HG03039 (cell line): ENCODE measurements around the gene LRP10.
"Not testable (repeated sequence)": the region's sequence is repeated elsewhere in the genome, so short reads cannot be mapped to it uniquely, and the experiment has no call there.

ENCODE experiments used
- ATAC-seq: cut with Tn5 transposase; IDR thresholded peaks from one replicate; pipeline ENCODE4 v1.9.1; 2021; ENCODE audit warnings: mild to moderate bottlenecking, moderate library complexity; ENCODE audit not compliant: unreplicated experiment

The LRP10 gene, protein sequence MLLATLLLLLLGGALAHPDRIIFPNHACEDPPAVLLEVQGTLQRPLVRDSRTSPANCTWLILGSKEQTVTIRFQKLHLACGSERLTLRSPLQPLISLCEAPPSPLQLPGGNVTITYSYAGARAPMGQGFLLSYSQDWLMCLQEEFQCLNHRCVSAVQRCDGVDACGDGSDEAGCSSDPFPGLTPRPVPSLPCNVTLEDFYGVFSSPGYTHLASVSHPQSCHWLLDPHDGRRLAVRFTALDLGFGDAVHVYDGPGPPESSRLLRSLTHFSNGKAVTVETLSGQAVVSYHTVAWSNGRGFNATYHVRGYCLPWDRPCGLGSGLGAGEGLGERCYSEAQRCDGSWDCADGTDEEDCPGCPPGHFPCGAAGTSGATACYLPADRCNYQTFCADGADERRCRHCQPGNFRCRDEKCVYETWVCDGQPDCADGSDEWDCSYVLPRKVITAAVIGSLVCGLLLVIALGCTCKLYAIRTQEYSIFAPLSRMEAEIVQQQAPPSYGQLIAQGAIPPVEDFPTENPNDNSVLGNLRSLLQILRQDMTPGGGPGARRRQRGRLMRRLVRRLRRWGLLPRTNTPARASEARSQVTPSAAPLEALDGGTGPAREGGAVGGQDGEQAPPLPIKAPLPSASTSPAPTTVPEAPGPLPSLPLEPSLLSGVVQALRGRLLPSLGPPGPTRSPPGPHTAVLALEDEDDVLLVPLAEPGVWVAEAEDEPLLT

GRCh38 chr14:22871224-22872032, at the start of gene LRP10:
Gene LRP10, plus strand, starts transcription at chr14:22871740. Its CDS starts 564 bp downstream, at chr14:22872304.
- ATAC-seq, result peak; percentile 67

DNA sequence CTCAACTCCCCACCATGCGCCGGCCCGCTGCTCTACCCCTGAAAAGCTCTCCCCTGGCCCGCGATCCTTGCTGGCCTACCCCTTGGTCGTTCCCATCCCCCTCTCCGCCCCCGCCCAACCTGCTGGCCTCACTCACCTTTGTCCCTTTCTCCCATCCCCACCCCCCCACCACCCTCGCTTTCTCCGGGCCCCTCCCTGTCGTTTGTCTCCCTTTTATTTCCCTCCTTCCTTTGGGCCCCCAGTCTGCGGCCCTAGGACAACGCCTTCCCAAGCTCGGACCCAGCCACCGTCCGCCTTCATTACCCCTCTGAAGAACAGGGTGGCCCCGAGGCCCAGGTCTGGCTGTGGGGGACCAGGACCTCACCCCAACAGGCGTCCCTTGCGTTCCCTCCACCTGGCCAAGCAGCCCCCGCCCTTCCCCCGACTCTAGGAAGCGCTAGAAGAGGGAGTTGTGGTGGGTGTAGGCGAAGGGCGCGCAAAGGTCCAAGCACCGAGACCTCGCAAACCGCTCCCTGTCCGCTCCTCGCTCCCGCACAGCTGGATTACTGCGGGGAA, 49.4 kb upstream of the LRP10 start:
- ATAC-seq, result no peak

DNA sequence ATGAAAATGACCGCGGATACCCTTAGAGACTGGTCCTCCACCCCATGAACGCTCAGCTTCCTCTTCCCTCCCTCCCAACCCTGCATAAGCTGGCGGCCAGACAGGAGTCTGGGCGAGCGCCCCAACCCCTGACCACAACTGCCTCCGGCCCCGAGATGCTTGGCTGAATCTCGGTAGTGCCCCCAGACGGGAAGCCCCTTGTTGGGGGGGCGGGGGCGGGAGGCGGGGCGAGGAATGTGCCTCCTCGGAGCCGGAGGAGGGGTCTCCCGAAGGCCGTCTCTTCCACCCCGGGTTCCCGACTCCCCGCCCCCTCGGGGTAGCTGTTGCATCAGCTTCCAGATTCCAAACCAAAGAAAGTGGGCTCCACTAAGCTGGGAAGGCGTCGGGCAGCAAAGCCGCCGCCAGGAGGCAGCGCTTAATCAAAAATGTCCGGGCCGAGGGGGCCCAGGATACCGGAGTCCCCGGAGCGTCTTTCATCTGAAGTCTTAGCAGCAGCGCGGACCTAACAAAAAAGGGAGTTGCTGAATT, 48.9 kb upstream of the LRP10 start:
- no peak for ATAC-seq

GRCh38 chr14:22824711-22825359, 46.7 kb upstream of the LRP10 start:
- no peak for ATAC-seq

DNA sequence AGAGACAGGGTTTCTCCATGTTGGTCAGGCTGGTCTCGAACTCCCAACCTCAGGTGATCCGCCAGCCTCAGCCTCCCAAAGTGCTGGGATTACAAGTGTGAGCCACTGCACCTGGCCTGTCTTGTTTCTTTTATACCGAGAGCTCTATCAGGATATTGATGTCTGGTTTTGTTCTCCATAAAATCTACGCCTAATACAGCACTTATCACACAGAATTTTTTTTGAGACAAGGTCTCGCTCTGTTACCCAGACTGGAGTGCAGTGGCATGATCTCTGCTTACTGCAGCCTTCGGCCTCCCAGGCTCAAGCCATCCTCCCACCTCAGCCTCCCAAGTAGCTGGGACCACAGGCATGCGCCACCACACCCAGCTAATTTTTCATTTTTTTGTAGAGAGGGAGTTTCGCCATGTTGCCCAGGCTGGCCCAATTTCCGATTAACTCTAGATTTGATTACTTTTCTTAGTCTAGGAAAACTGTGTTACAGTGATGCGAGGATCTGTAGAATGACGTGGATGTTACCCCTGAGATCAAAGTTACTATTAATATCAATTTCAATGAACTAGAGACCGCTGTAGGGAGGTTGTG, 42.4 kb upstream of the LRP10 start:
- ATAC-seq, result not testable (repeated sequence)

DNA sequence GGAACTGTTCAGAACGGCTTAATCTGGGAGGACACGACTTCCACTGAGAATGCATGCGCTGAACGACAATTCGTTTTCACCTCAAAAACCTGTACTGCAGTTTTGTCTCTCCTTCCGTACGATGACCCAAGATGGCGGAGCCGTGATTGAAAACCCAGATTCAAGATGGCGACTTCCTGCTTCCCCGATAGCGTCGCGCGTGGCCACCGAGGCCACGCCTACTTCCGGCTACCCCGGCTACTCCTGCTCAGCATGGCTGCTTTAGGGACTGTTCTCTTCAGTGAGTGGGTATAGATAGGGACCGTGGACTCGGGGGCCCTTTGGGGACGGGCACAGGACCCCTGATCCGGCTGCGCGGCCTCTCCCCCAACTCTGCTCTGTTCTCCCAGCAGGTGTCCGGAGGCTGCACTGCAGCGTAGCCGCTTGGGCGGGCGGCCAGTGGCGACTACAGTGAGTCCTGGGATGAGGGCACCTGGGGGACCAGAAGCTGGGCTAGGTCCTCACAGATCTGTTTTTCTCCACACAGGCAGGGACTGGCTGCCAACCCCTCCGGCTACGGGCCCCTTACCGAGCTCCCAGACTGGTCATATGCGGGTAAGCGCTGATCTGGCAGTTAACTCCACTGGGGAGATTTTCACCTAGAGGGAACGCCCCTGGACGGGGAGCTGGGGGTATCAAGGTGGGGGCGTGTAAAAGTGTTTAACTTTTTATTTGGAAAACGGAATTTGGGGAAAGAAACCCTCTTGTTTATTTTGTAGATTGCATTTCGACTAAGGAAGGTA, 41.7 kb upstream of the LRP10 start, which contains the start of gene MRPL52:
Gene MRPL52, plus strand, starts transcription at position 227 of the 782 bp plus-strand sequence. Its CDS starts 26 bp downstream, at position 253.
- ATAC-seq, result peak; percentile 81

- ATAC-seq, result no peak
These were observed 41.0 kb upstream of the LRP10 start for GRCh38 chr14:22830443-22831010.

DNA sequence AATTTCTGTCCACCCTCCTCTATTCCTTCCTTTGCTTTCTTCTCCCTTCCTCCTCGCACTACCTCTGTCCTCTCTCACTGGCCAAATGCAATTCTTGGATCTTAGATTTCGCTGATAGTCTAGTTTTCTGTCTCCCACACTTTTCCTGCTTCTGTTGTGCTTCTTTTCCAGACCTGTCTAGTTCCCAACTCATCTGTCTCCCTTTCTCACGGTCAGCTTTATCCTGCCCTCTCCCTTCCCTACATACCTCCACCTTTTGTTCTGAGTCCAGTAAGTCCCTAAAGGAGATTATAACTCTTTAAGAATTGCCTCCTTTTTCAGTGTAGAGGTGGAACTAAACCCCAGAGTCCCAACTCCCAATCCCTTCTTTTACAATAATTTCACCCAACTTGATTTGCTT, 36.0 kb upstream of the LRP10 start:
- no peak for ATAC-seq

GRCh38 chr14:22836301-22837113, 35.0 kb upstream of the LRP10 start, which contains the start of gene MMP14:
Gene MMP14, plus strand, starts transcription at chr14:22836585. Its CDS starts 233 bp downstream, at chr14:22836818.
- ATAC-seq, result no peak

DNA sequence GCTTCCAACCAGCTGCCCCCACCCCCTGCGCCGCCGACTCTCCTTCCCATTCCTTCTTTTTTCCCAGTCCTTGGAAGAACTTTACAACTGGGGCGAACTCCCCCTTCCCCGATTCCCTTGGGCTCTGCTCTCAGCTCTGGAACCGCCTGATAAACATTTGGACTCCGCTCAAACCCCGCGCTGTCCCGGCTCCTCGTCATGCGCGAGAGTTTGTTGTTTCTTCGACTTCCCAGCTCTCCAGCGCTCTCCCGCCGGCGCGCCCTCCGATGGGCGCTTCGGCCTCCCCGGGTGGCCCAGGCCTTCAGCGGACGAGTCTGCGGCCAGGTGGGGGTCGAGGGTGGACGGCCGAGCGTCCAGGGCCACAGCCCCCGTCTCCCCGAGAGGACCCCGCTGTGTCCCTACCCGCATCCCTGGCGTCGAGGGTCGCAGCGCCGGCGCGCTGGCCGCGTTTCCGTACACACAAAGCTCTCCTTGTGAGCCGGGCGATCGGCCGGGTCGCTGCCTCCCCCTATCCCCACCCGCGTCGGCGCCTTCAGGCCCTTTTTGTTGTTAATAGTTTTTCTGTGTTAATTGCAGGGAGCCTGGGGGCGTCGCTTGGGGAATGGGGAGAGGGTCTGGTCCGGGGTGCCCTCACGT, 34.3 kb upstream of the LRP10 start:
- ATAC-seq, result no peak

- ATAC-seq, result no peak
These were observed 33.6 kb upstream of the LRP10 start for GRCh38 chr14:22837750-22838538.

- no peak for ATAC-seq
These were observed 32.9 kb upstream of the LRP10 start for GRCh38 chr14:22838631-22839041.

DNA sequence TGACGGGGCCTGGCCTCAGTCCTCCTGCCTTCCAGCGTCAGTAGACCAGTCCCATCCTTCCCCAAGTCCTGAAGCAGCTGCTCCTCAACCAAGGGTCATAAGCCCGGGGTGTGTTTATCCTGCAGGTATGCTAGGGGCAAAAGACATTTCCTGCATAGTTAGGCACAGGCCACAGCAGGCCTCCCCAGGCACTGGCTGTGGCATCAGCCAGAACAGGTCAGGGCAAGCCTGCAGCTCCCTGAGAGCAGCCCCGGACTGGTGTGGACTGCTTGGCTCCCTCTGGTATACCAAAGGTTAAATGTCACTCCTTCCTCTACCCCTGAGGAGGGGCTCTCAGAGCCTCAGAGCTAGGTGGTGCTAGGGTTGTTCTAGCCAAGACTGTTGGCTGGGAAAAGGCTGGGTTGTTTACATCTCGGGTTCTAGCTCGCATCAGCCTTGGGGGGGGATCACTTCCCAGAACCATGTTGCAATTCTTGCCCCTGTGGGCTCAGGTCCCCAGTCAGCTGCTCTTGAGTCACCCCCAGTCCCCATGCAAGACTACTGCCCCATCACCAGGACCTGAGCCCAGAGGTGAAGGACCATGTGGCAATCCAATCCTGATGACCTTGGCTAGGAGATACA, 32.3 kb upstream of the LRP10 start:
- no peak for ATAC-seq

- no peak for ATAC-seq
These were observed 30.2 kb upstream of the LRP10 start for GRCh38 chr14:22841311-22841710.

GRCh38 chr14:22841769-22842168, 29.8 kb upstream of the LRP10 start:
- ATAC-seq, result no peak
